Activated naive CD8-positive, alpha-beta T cell treated with anti-CD3 and anti-CD28 coated beads for 36 hours (primary cell): Measurements from ENCODE around the gene UBIAD1. TPM values are rescaled to one million over a fixed set of nuclear protein-coding genes. Genes with fewer than 3 reads are reported as not detected.

ENCODE experiments used
- DNase-seq: peaks from one replicate; pipeline ENCODE4 v3.0.0; 2021
- H3K27ac Mint-ChIP-seq: one replicate; pipeline ENCODE4 v1.8.0; 2022; ENCODE audit warnings: mild to moderate bottlenecking, moderate library complexity, mixed read lengths
- H3K27me3 Mint-ChIP-seq: one replicate; pipeline ENCODE4 v1.8.0; 2022; ENCODE audit warnings: mild to moderate bottlenecking, mixed read lengths
- H3K36me3 Mint-ChIP-seq: one replicate; pipeline ENCODE4 v1.8.0; 2021; ENCODE audit warnings: mild to moderate bottlenecking, mixed read lengths
- H3K4me1 Mint-ChIP-seq: one replicate; pipeline ENCODE4 v1.8.0; 2021; ENCODE audit warnings: mixed read lengths
- H3K4me3 Mint-ChIP-seq: one replicate; pipeline ENCODE4 v1.8.0; 2022; ENCODE audit warnings: mild to moderate bottlenecking, moderate library complexity, mixed read lengths
- H3K9me3 Mint-ChIP-seq: one replicate; pipeline ENCODE4 v1.8.0; 2022; ENCODE audit warnings: mixed read lengths
- total RNA-seq, 2 experiments: library from RNA; stranded (reverse); gene quantifications; one replicate each; pipeline ENCODE4 v1.2.3, GENCODE V29; 2021

The UBIAD1 gene, protein sequence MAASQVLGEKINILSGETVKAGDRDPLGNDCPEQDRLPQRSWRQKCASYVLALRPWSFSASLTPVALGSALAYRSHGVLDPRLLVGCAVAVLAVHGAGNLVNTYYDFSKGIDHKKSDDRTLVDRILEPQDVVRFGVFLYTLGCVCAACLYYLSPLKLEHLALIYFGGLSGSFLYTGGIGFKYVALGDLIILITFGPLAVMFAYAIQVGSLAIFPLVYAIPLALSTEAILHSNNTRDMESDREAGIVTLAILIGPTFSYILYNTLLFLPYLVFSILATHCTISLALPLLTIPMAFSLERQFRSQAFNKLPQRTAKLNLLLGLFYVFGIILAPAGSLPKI
- 10 to 100 TPM; 39.1 to 41.4 TPM for total RNA-seq

DNA sequence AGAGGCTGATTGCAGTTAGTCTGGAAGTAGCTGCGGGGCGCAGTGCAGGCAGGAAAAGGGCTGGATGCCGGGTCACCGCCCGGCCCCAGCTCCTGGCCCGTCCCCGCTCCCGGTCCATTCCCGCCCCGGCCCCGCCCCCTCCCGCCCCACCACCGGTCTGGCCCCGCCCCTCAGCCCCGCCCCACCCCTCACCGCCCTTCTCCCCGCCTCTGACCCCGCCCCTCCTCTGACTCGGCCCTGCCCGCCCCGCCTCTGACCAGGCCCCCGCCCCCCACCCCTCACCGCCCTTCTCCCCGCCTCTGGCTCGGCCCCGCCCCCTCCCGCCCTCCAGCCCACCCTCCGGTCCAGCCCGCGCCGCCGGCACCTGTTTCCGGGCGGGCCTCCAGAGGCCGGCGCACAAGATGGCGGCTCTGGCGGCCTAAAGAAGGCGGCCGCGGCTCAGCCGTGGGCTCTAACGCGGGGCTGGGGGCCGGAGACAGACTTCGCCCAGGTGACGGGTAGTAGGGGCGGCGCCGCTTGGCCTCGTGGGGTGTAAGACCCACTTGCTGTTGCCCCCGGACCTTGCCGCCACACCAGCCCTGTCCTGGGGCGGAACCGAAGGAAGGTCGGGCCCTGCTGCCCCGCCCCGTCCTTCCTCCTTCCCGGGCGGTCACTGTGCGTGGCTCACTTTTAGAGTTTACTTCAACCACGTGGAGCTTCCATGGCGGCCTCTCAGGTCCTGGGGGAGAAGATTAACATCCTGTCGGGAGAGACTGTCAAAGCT lies at the start of gene UBIAD1:
Gene UBIAD1 (plus strand): TSS at position 367 of the 763 bp plus-strand sequence. CDS start 334 bp downstream, at position 701.
- Mint-ChIP-seq H3K4me1 (peaks cover 22% of the 10 kb centered on the region), H3K27me3 (no peaks in the 10 kb centered on the region), H3K4me3 (peak within 1 kb of the TSS; percentile 98), H3K27ac (peak within 1 kb of the TSS; percentile 95), H3K36me3 (peaks cover 28% of the 10 kb centered on the region), H3K9me3 (no peaks in the 10 kb centered on the region)
- DNase-seq, result peak; percentile 85

DNA sequence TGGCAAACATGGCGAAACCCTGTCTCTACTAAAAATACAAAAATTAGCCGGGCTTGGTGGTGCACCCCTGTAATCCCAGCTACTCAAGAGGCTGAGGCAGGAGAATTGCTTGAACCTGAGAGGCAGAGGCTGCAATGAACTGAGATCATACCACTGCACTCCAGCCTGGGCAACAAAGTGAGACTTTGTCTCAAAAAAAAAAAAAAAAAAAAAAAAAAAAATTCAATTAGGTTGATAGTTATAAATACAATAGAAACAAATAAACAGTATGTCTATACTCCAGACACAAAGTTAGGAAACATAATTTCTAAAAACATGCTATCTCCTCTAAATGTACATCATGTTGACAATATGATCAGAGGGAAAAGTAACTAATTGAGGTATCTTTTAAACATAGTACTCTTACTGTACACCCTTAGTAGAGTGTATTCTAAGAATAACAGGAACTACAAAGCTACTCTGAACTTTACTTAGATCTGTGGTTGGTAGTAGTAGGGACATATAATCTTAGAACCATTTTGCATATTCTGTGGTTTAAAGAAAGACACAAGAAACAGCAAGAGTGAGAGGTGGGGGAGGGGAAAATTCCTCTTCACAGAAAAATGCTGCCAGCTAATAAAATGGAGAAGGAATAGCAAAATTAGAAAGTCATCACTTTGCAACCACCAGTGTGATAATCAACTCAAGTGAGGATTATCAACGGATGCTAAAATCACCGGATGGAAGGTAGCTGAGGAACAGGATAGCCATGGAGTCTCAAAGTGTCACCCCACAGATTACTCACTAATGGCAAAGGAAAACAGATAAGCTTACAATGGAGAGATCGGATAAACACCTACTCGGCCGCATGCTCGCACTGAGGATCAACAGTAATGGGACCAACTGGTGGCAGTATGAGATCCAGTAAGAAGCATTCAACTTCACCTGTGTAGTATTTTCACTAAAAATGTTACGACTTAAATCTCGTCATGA lies 45.6 kb upstream of the UBIAD1 start:
- Mint-ChIP-seq H3K4me1 (peaks cover 9% of the 10 kb centered on the region), H3K4me3 (no peak overlapping the region), H3K36me3 (peaks cover 30% of the 10 kb centered on the region), H3K27ac (peak overlapping the region; percentile 32), H3K27me3 (no peaks in the 10 kb centered on the region), H3K9me3 (no peaks in the 10 kb centered on the region)
- DNase-seq, result no peak

DNA sequence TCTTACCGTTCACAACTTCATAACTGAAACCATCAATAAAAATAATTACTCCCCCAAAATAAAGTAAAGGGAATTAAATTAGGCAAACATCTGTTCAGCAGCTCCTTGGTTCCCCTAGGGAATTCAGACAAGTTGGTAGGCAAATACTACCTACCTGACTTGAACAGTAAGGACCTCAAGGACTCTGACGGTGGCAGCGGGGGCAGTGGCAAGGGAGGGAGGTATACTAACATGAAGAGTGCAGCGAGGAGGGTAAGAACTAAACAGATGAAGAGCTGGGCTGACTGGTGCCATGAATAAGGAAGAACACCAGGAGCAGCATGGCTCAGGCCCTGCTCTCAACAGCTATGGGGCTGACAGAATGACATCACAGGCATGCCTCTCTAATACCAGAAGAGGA lies 43.8 kb upstream of the UBIAD1 start:
- Mint-ChIP-seq H3K36me3 (peaks cover 25% of the 10 kb centered on the region), H3K4me1 (peaks cover 9% of the 10 kb centered on the region), H3K27ac (no peak overlapping the region), H3K4me3 (no peak overlapping the region), H3K9me3 (no peaks in the 10 kb centered on the region), H3K27me3 (no peaks in the 10 kb centered on the region)
- DNase-seq, result no peak

DNA sequence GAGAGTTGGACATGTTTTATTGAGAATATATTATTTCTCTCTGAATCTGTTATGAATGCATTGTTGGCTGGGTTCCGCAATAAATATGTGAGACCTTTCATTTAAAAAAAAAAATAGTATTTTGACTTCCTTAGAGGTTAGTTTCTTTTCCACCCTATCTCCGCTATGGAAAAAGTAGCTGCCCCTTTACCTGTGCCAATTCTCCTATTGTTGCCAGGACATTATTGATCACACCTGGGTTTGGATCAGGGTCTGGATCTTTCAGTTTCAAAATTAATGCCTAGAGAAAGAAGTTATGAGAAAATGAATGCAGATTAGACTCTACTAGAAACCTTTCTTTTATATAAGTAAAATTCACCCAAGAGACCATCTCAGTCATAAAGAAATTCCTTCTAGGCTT lies 39.8 kb upstream of the UBIAD1 start:
- no peaks in the 10 kb centered on the region for H3K4me1 Mint-ChIP-seq
- H3K9me3 Mint-ChIP-seq, result no peaks in the 10 kb centered on the region
- H3K27me3 Mint-ChIP-seq, result no peaks in the 10 kb centered on the region
- H3K36me3 Mint-ChIP-seq, result peaks cover 17% of the 10 kb centered on the region
- no peak overlapping the region for H3K27ac Mint-ChIP-seq
- no peak overlapping the region for H3K4me3 Mint-ChIP-seq
- DNase-seq, result no peak

DNA sequence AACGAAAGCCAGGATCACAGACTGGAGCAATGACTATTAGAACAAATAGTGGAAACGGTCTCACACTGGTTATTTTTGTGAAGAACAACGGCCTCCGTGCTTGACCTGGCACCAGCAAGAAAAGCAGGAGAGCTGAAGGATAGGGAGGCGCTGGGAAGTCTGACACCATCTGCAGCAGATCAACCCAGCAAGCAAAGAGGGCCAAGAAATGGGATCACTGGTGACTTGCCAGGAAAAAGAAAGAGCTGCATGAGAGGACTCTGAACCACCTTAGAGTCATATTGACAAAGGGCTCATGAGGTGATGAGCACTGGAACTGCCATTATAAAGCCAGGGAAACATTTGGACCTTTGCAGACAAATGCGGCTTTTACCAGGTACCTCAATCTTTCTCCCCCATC lies 35.6 kb upstream of the UBIAD1 start:
- no peak for DNase-seq
- Mint-ChIP-seq H3K27me3 (no peaks in the 10 kb centered on the region), H3K4me1 (peaks cover 4% of the 10 kb centered on the region), H3K9me3 (no peaks in the 10 kb centered on the region), H3K27ac (no peak overlapping the region), H3K36me3 (peaks cover 4% of the 10 kb centered on the region), H3K4me3 (no peak overlapping the region)

DNA sequence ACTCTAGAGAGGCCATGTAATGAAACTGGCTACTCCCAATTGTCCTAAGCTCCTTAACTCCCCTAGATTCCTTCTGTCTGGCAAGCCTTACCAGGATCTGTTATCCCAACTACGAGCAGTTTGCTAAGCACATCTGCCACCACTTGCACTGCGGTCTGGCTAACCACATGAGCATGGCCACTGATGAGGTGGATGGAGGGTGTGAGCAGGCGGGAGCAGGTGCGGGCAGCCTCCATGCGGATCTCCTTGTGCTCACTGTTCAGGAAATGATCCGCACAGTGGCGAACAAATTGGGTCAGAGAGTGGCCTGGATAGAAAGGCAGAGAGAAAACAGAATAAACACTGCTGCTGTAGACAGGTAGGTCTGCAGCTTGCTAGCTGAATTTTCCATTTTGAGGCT lies 34.7 kb upstream of the UBIAD1 start:
- Mint-ChIP-seq H3K4me3 (no peak overlapping the region), H3K4me1 (peaks cover 4% of the 10 kb centered on the region), H3K36me3 (peaks cover 2% of the 10 kb centered on the region), H3K27me3 (no peaks in the 10 kb centered on the region), H3K9me3 (no peaks in the 10 kb centered on the region), H3K27ac (no peak overlapping the region)
- no peak for DNase-seq

DNA sequence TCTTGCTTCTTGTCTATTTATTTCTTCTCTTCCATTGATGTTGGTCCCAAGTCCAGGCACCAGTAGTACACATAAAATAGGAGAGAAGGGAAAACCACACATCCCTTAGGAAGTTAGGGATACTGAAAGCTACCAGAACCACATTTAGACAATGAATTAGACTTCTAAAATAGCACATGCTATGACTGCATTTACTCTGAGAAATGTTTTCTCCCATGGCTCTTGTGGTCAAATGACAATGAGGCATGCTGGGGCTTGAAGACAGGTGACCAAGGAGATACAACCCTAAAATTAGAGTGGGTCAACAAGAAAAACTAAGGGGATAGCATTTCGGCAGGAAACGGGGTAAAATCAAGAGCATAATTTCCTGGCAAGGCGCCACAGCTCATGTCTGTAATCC lies 27.8 kb upstream of the UBIAD1 start:
- H3K27me3 Mint-ChIP-seq, result no peaks in the 10 kb centered on the region
- H3K36me3 Mint-ChIP-seq, result peaks cover 6% of the 10 kb centered on the region
- DNase-seq, result no peak
- no peak overlapping the region for H3K4me3 Mint-ChIP-seq
- H3K4me1 Mint-ChIP-seq, result peaks cover 4% of the 10 kb centered on the region
- H3K9me3 Mint-ChIP-seq, result no peaks in the 10 kb centered on the region
- H3K27ac Mint-ChIP-seq, result no peak overlapping the region

DNA sequence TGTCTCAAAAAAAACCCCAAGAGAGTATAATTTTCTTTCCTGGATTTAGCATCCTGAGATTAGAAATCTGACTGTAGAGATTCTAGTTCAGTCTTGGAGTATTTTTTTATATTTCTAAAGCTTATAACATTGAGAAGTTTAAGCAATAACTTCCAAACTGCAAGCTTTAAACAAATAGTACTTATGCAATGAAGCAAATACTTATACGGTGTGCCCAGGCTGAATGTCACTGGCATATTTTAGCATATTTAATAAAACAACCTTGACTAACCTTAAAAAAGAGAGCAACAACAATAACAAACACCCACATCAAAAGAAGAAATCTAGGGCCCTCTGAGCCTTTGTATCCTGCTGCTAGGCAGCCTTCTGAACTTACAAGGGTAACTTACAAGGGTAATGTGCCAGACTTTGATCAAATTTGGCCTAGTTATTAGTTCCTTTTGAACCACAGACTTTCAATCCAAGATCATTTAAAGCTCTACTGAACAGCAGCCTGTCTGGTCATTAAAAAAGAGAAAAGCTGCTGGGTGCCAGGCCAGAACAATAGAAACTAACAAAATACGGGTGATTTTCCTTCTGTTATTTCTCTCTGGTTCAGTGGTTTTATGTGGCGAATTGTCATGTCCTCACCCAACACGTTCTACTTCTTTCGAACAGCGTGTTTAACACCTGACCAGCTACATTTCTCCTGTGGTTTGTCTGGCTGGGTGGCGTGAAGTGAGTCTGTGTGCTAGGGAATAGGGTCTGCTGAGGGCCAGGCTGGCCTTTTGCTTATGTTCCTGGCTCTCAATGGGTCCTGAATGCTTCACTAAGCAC lies 26.9 kb upstream of the UBIAD1 start:
- H3K9me3 Mint-ChIP-seq, result no peaks in the 10 kb centered on the region
- no peaks in the 10 kb centered on the region for H3K27me3 Mint-ChIP-seq
- peaks cover 14% of the 10 kb centered on the region for H3K36me3 Mint-ChIP-seq
- no peak overlapping the region for H3K4me3 Mint-ChIP-seq
- DNase-seq, result no peak
- peak overlapping the region; percentile 9 for H3K27ac Mint-ChIP-seq
- peaks cover 4% of the 10 kb centered on the region for H3K4me1 Mint-ChIP-seq

DNA sequence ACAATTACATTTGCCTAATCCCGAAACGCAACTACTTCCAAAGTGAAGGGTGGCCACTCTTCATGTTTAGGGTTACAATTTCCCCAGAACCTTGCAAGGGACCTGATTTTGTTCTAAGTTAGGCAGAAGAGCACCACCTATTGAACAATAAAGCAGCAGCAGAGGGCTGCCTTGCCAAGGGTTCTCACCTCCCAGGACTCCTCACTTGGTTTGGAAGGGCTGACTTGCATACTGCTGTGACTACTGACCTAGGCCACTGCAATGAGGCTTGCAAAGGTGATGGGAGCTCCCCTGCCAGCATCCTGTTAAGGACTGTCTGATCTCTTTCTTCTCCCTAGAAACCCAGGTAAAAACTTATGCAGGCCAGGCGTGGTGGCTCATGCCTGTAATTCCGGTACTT lies 24.8 kb upstream of the UBIAD1 start:
- Mint-ChIP-seq H3K27me3 (no peaks in the 10 kb centered on the region), H3K4me3 (no peak overlapping the region), H3K4me1 (no peaks in the 10 kb centered on the region), H3K9me3 (no peaks in the 10 kb centered on the region), H3K27ac (no peak overlapping the region), H3K36me3 (peaks cover 15% of the 10 kb centered on the region)
- no peak for DNase-seq

DNA sequence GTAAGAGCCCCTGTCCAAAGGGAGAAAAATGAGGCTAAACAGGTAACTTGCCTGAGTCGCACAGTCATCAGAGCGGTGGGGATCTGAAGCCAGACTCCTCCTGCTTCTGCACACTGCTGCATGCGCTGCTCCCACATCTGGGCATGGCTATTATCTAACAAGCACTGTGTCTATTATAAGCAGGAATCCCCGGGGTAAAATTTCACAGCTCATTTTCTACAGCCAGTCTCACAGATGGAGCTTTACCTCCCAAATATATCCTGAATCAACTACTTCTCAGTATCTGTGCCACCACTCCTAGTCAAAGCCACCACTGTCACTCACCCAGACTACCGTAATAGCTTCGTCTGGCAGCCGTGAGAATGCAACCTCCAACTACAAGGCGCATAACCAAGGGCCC lies 20.5 kb upstream of the UBIAD1 start:
- Mint-ChIP-seq H3K27ac (no peak overlapping the region), H3K4me1 (no peaks in the 10 kb centered on the region), H3K9me3 (no peaks in the 10 kb centered on the region), H3K36me3 (peaks cover 19% of the 10 kb centered on the region), H3K27me3 (no peaks in the 10 kb centered on the region), H3K4me3 (no peak overlapping the region)
- no peak for DNase-seq

DNA sequence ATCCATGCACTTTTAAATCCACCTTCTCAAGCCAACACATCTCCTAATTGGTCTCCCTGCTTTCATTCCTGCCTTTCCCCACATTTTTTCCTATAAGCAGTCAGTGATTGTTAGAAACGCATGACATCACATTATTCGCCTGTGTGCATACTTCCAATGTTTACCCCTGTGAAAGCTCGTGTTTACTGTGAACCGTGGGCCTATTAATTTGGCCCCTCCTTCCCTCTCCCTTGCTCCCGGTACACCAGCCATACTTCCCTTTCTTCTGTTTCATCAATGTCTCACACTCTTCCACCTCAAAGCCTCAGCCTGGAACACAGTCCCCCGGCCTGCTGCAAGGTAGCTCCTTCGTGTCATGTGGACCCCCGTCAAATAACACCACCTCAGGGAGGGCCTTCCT lies 19.8 kb upstream of the UBIAD1 start:
- no peak for DNase-seq
- peaks cover 22% of the 10 kb centered on the region for H3K36me3 Mint-ChIP-seq
- no peaks in the 10 kb centered on the region for H3K9me3 Mint-ChIP-seq
- H3K4me3 Mint-ChIP-seq, result no peak overlapping the region
- no peaks in the 10 kb centered on the region for H3K4me1 Mint-ChIP-seq
- H3K27ac Mint-ChIP-seq, result no peak overlapping the region
- H3K27me3 Mint-ChIP-seq, result no peaks in the 10 kb centered on the region

DNA sequence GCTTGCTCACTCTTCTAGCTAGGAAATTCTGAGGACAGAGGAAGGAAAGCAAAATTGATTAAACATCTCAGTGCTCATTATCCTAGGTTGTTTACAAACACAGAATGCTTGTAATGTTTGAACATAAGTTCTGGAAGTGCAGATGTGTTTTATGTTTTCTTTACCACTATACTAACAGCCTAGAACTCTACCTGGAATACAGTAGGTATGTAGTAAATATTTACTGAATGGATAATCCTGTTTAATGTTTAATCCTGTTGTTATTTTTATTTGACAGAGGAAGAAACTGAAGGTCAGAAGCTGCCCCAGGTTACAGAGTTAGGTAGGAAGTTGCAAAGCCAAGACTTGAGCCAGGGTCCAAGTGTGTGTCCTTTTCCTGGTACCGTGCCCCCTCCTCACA lies 16.7 kb upstream of the UBIAD1 start:
- no peak overlapping the region for H3K27ac Mint-ChIP-seq
- H3K27me3 Mint-ChIP-seq, result no peaks in the 10 kb centered on the region
- peaks cover 10% of the 10 kb centered on the region for H3K4me1 Mint-ChIP-seq
- no peak overlapping the region for H3K4me3 Mint-ChIP-seq
- DNase-seq, result no peak
- H3K36me3 Mint-ChIP-seq, result peaks cover 12% of the 10 kb centered on the region
- H3K9me3 Mint-ChIP-seq, result no peaks in the 10 kb centered on the region

DNA sequence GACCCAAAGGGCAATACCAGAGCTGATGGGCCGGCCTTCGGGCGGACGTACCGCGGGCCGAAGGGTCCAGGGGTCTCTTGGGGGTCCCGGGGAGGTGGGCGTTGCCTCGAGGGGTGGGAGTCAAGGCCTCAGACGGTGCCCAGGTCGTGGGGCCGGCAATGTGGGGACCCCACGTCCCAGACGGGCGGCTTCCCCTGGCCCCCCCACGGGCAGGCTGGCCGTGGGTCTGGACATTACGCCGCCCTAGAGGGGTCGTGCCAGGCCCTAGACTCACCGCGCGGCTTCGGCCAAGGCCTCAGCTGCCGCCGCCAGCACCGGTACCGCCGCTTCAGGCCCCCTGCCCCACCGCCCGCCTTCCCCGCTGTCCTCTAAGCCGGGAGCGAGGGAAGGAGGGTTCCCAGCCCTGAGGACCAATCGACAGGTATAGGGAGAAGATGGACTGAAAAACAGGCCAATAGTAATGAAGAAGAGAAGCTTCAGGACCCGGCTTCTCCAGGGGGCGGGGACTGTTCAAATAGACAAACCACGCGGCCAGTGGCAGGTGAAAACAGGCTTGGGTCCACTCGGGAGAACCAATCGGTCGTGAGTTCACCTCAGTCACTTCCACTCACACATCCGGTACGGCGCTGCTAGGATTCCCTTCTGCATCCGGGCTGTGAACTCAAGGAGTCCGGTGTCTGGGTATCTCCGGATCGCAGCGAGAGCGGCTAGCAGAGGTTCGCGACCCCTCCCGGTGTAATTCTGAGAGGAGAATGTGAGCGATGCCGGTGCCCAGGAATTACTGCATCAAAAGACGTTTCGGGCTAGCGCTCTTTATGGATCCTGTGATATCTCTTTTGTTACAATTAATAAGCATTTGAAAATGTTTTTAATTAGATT lies 10.6 kb upstream of the UBIAD1 start, which contains the start of gene MTOR:
Gene MTOR (minus strand): TSS at position 381 of the 879 bp plus-strand sequence. CDS start 3,142 bp downstream, outside the sequence.
- H3K4me1 Mint-ChIP-seq, result peaks cover 15% of the 10 kb centered on the region
- peak within 1 kb of the TSS; percentile 80 for H3K27ac Mint-ChIP-seq
- peak within 1 kb of the TSS; percentile 86 for H3K4me3 Mint-ChIP-seq
- no peaks in the 10 kb centered on the region for H3K27me3 Mint-ChIP-seq
- peaks cover 4% of the 10 kb centered on the region for H3K36me3 Mint-ChIP-seq
- DNase-seq, result peak; percentile 96
- H3K9me3 Mint-ChIP-seq, result no peaks in the 10 kb centered on the region
